Spleen (tissue), 11 donors: ENCODE measurements around the gene PCDHGB2. TPM values are rescaled to one million over a fixed set of nuclear protein-coding genes. Genes with fewer than 3 reads are reported as not detected.
"Not testable (repeated sequence)": the region's sequence is repeated elsewhere in the genome, so short reads cannot be mapped to it uniquely, and the experiment has no call there.

Source experiments
- DNase-seq: peaks from one replicate; pipeline ENCODE4 v3.0.0-alpha.2; 2020
- H3K27ac ChIP-seq, 8 donors: fragments of 200-600 bp; sonication (generic) in 7 of 8; 1 replicate in 4 of 8; 2 replicates in 4 of 8; pipeline versions ENCODE4 v1.5.0 to v1.8.0; 2016 to 2021; ENCODE audit warnings: inconsistent platforms in 4 of 8, mild to moderate bottlenecking in 4 of 8, moderate library complexity in 1 of 8
- H3K27me3 ChIP-seq, 7 donors: fragments of 200-600 bp; sonication (generic) in 6 of 7; replicated peaks in 1 of 7; 1 replicate in 4 of 7; 2 replicates in 3 of 7; pipeline versions ENCODE4 v1.5.0 to v1.8.0; 2016 to 2021; ENCODE audit warnings: inconsistent platforms in 3 of 7, mild to moderate bottlenecking in 1 of 7
- H3K36me3 ChIP-seq, 6 donors: fragments of 200-600 bp; sonication (generic) in 5 of 6; 1 replicate in 4 of 6; 2 replicates in 2 of 6; pipeline versions ENCODE4 v1.5.0 to v1.8.0; 2016 to 2021; ENCODE audit warnings: inconsistent platforms in 2 of 6
- H3K4me1 ChIP-seq, 6 donors: fragments of 200-600 bp; sonication (generic) in 5 of 6; 1 replicate in 3 of 6; 2 replicates in 3 of 6; pipeline versions ENCODE4 v1.5.0 to v1.8.0; 2016 to 2021; ENCODE audit warnings: inconsistent platforms in 3 of 6
- H3K4me3 ChIP-seq, 8 donors: fragments of 200-600 bp; sonication (generic) in 7 of 8; 1 replicate in 4 of 8; 2 replicates in 4 of 8; pipeline versions ENCODE4 v1.5.0 to v1.8.0; 2016 to 2021; ENCODE audit warnings: inconsistent platforms in 4 of 8, mild to moderate bottlenecking in 4 of 8, moderate library complexity in 2 of 8
- H3K9me3 ChIP-seq, 8 donors: fragments of 200-600 bp; sonication (generic) in 7 of 8; 1 replicate in 4 of 8; 2 replicates in 4 of 8; pipeline versions ENCODE4 v1.5.0 to v1.8.0; 2016 to 2021; ENCODE audit warnings: inconsistent platforms in 4 of 8
- POLR2A ChIP-seq, 3 donors: fragments of 450-650 bp; IDR thresholded peaks; one replicate each; pipeline ENCODE4 v1.5.1; 2017; ENCODE audit warnings: antibody characterized with exemption in 3 of 3, mild to moderate bottlenecking in 1 of 3
- POLR2AphosphoS5 ChIP-seq, 3 donors: sonication (generic); formaldehyde crosslinking; IDR thresholded peaks; one replicate each; pipeline ENCODE4 v1.5.1; 2017; ENCODE audit warnings: antibody characterized with exemption in 3 of 3
- WGBS, 5 donors: extraction: QIAGEN DNeasy Blood & Tissue Kit in 3 of 5; methylation state at CpG; one replicate each; pipeline versions ENCODE4 v1.1.5 to v1.1.7; 2013 to 2018; 5-methylcytosine and 5-hydroxymethylcytosine counted together
- intact Hi-C: fragments of 100-400 bp; cut with DNase I; formaldehyde crosslinking; loops from one replicate; pipeline ENCODE4 v1.15.0; 2023; ENCODE audit warnings: low total_unique reads
- polyA plus RNA-seq, 3 donors: library from polyadenylated mRNA; stranded (reverse); fragments of 200-250 nt; gene quantifications; one replicate each; pipeline ENCODE4 v1.2.1, GENCODE V29; 2013
- total RNA-seq, 7 donors: library from RNA; depleted of rRNA in 3 of 7; stranded (reverse); fragments of >200 nt in 3 of 7; fragmentation: NEBNext Ultra II Directional in 4 of 7; extraction: Animal tissue kit (Norgen Biotek cat#: 25700) in 4 of 7; gene quantifications; one replicate each; pipeline versions ENCODE4 v1.1.0 to v1.2.1, GENCODE V29; 2016 to 2021
- TF ChIP-seq, protein P1 (sequence below), 11 experiments: fragments of 200-600 bp in 7 of 11; fragments of 450-650 bp in 4 of 11; sonication (generic) in 4 of 11; IDR thresholded peaks in 8 of 11; conservative IDR thresholded peaks in 3 of 11; 1 replicate in 7 of 11; 2 replicates in 4 of 11; pipeline versions ENCODE4 v1.4.0 to v1.8.0; 2016 to 2021; ENCODE audit warnings: antibody characterized with exemption in 11 of 11, inconsistent platforms in 4 of 11, mild to moderate bottlenecking in 1 of 11
- donor health status: healthy with polysubstance abuse.
- donor health status: DM: no; HTN: no; CAD: no; lungs with moderate emphysema.
- donor health status: DM: no; HTN: no; CAD: no.
- donor health status: Bipolar disorder and iron deficiency.
- donor health status: healthy.
- donor health status: DM: no; HTN: no; CAD: no.
- donor health status: DM: yes; HTN: yes; CAD: no.

The PCDHGB2 gene
- total and polyA plus RNA-seq, 10 donors: 0.09 to 4.5 (median 3.4) TPM; not detected in 1

DNA sequence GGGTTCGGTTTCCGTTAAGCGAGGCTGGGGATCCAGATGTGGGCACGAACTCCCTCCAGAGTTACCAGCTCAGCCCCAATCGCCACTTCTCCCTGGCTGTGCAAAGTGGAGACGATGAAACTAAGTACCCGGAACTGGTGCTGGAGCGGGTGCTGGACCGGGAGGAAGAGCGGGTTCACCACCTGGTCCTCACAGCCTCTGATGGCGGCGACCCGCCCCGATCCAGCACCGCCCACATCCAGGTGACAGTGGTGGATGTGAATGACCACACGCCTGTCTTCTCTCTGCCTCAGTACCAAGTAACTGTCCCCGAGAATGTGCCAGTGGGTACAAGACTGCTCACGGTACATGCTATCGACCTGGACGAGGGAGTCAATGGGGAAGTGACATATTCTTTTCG lies 23.6 kb downstream of the PCDHGB2 start:
- peaks cover 0 to 98% (median 96%) of the 10 kb centered on the region in 8 donors for H3K9me3 ChIP-seq
- H3K4me1 ChIP-seq: no peaks in the 10 kb centered on the region
- intact Hi-C loops: no loop called here
- H3K36me3 ChIP-seq: no peaks in the 10 kb centered on the region
- WGBS, 5 donors: 34 to 47% (median 41%) methylated on average over 13 to 21 of the region's 21 CpGs
- TF ChIP-seq POLR2AphosphoS5 (IDR thresholded peaks at IDR 0.05): no peak
- no peak for TF ChIP-seq POLR2A (IDR thresholded peaks at IDR 0.05)
- TF ChIP-seq, protein P1, sequence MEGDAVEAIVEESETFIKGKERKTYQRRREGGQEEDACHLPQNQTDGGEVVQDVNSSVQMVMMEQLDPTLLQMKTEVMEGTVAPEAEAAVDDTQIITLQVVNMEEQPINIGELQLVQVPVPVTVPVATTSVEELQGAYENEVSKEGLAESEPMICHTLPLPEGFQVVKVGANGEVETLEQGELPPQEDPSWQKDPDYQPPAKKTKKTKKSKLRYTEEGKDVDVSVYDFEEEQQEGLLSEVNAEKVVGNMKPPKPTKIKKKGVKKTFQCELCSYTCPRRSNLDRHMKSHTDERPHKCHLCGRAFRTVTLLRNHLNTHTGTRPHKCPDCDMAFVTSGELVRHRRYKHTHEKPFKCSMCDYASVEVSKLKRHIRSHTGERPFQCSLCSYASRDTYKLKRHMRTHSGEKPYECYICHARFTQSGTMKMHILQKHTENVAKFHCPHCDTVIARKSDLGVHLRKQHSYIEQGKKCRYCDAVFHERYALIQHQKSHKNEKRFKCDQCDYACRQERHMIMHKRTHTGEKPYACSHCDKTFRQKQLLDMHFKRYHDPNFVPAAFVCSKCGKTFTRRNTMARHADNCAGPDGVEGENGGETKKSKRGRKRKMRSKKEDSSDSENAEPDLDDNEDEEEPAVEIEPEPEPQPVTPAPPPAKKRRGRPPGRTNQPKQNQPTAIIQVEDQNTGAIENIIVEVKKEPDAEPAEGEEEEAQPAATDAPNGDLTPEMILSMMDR (IDR thresholded peaks at IDR 0.05 in 8 of 11, conservative IDR thresholded peaks at IDR 0.05 in 3 of 11): no peak
- peaks cover 0 to 78% (median 20%) of the 10 kb centered on the region in 7 donors for H3K27me3 ChIP-seq
- peak overlapping the region in 2 of 8 donors; percentile 19 to 44 for H3K4me3 ChIP-seq
- DNase-seq: no peak
- H3K27ac ChIP-seq: no peak overlapping the region

DNA sequence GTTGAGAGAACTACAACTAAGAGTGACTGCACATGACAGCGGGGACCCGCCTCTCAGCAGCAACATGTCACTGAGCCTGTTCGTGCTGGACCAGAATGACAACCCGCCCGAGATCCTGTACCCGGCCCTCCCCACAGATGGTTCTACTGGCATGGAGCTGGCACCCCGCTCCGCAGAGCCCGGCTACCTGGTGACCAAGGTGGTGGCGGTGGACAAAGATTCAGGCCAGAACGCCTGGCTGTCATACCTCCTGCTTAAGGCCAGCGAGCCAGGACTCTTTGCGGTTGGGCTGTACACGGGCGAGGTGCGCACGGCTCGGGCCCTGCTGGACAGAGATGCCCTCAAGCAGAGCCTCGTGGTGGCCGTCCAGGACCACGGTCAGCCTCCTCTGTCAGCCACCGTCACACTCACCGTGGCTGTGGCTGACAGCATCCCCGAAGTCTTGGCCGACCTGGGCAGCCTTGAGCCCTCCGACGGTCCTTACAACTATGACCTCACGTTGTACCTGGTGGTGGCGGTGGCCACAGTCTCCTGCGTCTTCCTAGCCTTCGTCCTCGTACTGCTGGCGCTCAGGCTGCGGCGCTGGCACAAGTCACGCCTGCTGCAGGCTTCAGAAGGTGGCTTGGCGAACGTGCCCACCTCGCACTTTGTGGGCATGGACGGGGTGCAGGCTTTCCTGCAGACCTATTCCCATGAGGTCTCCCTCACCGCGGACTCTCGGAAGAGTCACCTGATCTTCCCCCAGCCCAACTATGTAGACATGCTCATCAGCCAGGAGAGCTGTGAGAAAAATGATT lies 24.9 kb downstream of the PCDHGB2 start:
- no peak overlapping the region for H3K27ac ChIP-seq
- DNase-seq: no peak
- TF ChIP-seq, protein P1 (IDR thresholded peaks at IDR 0.05 in 8 of 11, conservative IDR thresholded peaks at IDR 0.05 in 3 of 11): no peak
- intact Hi-C loops: no loop called here
- H3K4me3 ChIP-seq: no peak overlapping the region
- H3K4me1 ChIP-seq: no peaks in the 10 kb centered on the region
- peaks cover 0 to 98% (median 96%) of the 10 kb centered on the region in 8 donors for H3K9me3 ChIP-seq
- WGBS, 5 donors: 45 to 60% (median 52%) methylated on average over 26 to 43 of the region's 43 CpGs
- peaks cover 0 to 90% (median 25%) of the 10 kb centered on the region in 7 donors for H3K27me3 ChIP-seq
- peaks cover 0 to 5% (median 0%) of the 10 kb centered on the region in 6 donors for H3K36me3 ChIP-seq

DNA sequence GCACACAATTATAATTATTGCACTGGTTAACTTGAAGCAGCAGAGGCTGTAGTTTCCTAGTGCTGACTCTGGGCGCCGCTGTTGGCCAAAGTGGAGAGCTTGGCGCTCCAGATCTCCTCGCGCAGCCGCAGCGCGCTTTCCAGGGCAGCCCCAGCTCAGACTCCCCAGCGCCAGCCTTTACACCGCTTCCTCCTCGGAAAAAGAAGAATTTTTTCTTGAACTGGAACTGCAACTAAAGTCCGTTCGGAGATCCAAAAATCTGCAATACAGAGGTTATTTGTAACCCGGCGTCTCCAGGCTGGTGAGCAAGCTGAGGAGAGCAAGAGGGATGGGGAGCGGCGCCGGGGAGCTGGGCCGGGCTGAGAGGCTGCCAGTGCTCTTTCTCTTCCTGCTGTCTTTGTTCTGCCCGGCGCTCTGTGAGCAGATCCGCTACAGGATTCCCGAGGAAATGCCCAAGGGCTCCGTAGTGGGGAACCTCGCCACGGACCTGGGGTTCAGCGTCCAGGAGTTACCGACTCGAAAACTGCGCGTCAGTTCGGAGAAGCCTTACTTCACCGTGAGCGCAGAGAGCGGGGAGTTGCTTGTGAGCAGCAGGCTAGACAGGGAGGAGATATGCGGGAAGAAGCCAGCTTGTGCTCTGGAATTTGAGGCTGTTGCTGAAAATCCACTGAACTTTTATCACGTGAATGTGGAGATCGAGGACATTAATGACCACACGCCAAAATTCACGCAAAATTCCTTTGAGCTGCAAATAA lies 27.9 kb downstream of the PCDHGB2 start, which contains the start of gene PCDHGB4:
PCDHGB4 (plus strand) TSS at position 142 of the 755 bp plus-strand sequence; CDS start at position 329, 187 bp downstream.
- H3K4me3 ChIP-seq: peak within 1 kb of the TSS in 2 of 8 donors; percentile 2 to 50
- peaks cover 0 to 96% (median 16%) of the 10 kb centered on the region in 7 donors for H3K27me3 ChIP-seq
- DNase-seq, intact Hi-C loops, H3K36me3 ChIP-seq, H3K4me1 ChIP-seq, H3K27ac ChIP-seq: not testable (repeated sequence)
- peaks cover 0 to 97% (median 96%) of the 10 kb centered on the region in 8 donors for H3K9me3 ChIP-seq
- TF ChIP-seq, protein P1 (IDR thresholded peaks at IDR 0.05 in 8 of 11, conservative IDR thresholded peaks at IDR 0.05 in 3 of 11): peak in 4 of 11 experiments; percentile 19 to 33 (median 26)
- WGBS, 5 donors: 12 to 20% (median 16%) methylated on average over 19 to 21 of the region's 40 CpGs

DNA sequence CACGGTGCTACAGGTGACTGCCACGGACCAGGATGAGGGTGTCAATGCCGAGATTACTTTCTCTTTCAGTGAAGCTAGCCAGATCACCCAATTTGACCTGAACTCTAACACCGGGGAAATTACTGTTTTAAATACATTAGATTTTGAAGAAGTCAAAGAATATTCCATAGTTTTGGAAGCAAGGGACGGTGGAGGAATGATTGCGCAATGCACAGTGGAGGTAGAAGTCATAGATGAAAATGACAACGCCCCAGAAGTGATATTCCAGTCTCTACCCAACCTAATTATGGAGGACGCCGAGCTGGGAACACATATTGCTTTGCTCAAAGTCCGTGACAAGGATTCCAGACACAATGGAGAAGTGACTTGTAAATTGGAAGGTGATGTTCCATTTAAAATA lies 28.9 kb downstream of the PCDHGB2 start:
- H3K27ac ChIP-seq: no peak overlapping the region
- H3K27me3 ChIP-seq: peaks cover 0 to 96% (median 8%) of the 10 kb centered on the region in 7 donors
- no peak overlapping the region for H3K4me3 ChIP-seq
- H3K4me1 ChIP-seq: no peaks in the 10 kb centered on the region
- intact Hi-C loops: no loop called here
- 44 to 54% (median 48%) methylated on average over 10 of the region's 10 CpGs for WGBS, 5 donors
- H3K9me3 ChIP-seq: peaks cover 0 to 97% (median 96%) of the 10 kb centered on the region in 8 donors
- DNase-seq: no peak
- TF ChIP-seq POLR2A (IDR thresholded peaks at IDR 0.05) (no peak), POLR2AphosphoS5 (IDR thresholded peaks at IDR 0.05) (no peak)
- TF ChIP-seq, protein P1 (IDR thresholded peaks at IDR 0.05 in 8 of 11, conservative IDR thresholded peaks at IDR 0.05 in 3 of 11): no peak
- H3K36me3 ChIP-seq: peaks cover 0 to 10% (median 0%) of the 10 kb centered on the region in 6 donors
